ENCODE data around the gene GNA12.

- TF ChIP-seq NUFIP1 (IDR thresholded peaks at IDR 0.05; ENCODE audit: partially characterized antibody): no peak
- TF ChIP-seq ZNF699 (CRISPR knock-in tag; IDR thresholded peaks at IDR 0.05; ENCODE audit: insufficient replicate concordance): no peak
- no peak for TF ChIP-seq CTCF (IDR thresholded peaks at IDR 0.05 in 2 of 3, conservative IDR thresholded peaks at IDR 0.05 in 1 of 3; ENCODE audit: insufficient read depth in 2 of 3, low read depth in 1 of 3, low read length in 3 of 3)
- no peak for TF ChIP-seq MYC (IDR thresholded peaks at IDR 0.05; ENCODE audit: low read depth, low read length)
- TF ChIP-seq MYC (CRISPR knock-in tag; IDR thresholded peaks at IDR 0.05; ENCODE audit: borderline replicate concordance, low read depth): no peak
- TF ChIP-seq ESRRA (IDR thresholded peaks at IDR 0.05; ENCODE audit: borderline replicate concordance, low read depth): no peak
- no peak for TF ChIP-seq POLR2A (conservative IDR thresholded peaks at IDR 0.05)
These were observed 25.9 kb upstream of the GNA12 start for GRCh38 chr7:2869981-2870380.

All from K562 (cell line).